Gastroesophageal sphincter (tissue), 4 donors: ENCODE results near the gene ANKHD1. TPM values are rescaled to one million over a fixed set of nuclear protein-coding genes. Genes with fewer than 3 reads are reported as not detected.
A peak's percentile ranks its signal among the peaks of the same experiment; 100 is the strongest.

Experiments
- ATAC-seq: fragments of 150-250 bp; one replicate; pipeline ENCODE4 v1.9.1; 2016; ENCODE audit warnings: mild to moderate bottlenecking, moderate library complexity
- H3K27ac ChIP-seq, 4 donors: fragments of 200-600 bp; sonication (generic) in 3 of 4; 1 replicate in 3 of 4; 2 replicates in 1 of 4; pipeline ENCODE4 v1.5.1; 2016 to 2019
- H3K27me3 ChIP-seq: fragments of 200-600 bp; sonication (generic); one replicate; pipeline ENCODE4 v1.5.1; 2019
- H3K36me3 ChIP-seq, 2 donors: fragments of 200-600 bp; sonication (generic); one replicate each; pipeline ENCODE4 v1.5.1; 2019; ENCODE audit warnings: control low read depth in 1 of 2
- H3K4me1 ChIP-seq, 3 donors: fragments of 200-600 bp; sonication (generic); 1 replicate in 2 of 3; 2 replicates in 1 of 3; pipeline ENCODE4 v1.5.1; 2016 to 2019; ENCODE audit warnings: control low read depth in 2 of 3
- H3K4me3 ChIP-seq, 2 donors: fragments of 200-600 bp; sonication (generic); one replicate each; pipeline ENCODE4 v1.5.1; 2019; ENCODE audit warnings: mild to moderate bottlenecking in 1 of 2, moderate library complexity in 1 of 2
- H3K9me3 ChIP-seq, 3 donors: fragments of 200-600 bp; sonication (generic); one replicate each; pipeline ENCODE4 v1.5.1; 2017 to 2019; ENCODE audit warnings: control low read depth in 2 of 3
- CTCF ChIP-seq, 4 experiments: fragments of 200-600 bp in 2 of 4; fragments of 450-650 bp in 2 of 4; sonication (generic) in 1 of 4; IDR thresholded peaks; one replicate each; pipeline ENCODE4 v1.5.1; 2017 to 2019; ENCODE audit warnings: antibody characterized with exemption in 4 of 4, mild to moderate bottlenecking in 2 of 4, moderate library complexity in 2 of 4
- EP300 ChIP-seq: sonication (generic); formaldehyde crosslinking; IDR thresholded peaks from one replicate; pipeline ENCODE4 v1.6.1; 2017; ENCODE audit warnings: antibody characterized with exemption, mild to moderate bottlenecking
- POLR2A ChIP-seq, 2 donors: fragments of 450-650 bp; IDR thresholded peaks; one replicate each; pipeline ENCODE4 v1.6.1; 2017; ENCODE audit warnings: antibody characterized with exemption in 2 of 2, mild to moderate bottlenecking in 2 of 2, moderate library complexity in 1 of 2
- POLR2AphosphoS5 ChIP-seq: sonication (generic); formaldehyde crosslinking; IDR thresholded peaks from one replicate; pipeline ENCODE4 v1.6.1; 2017; ENCODE audit warnings: antibody characterized with exemption
- WGBS, 2 donors: methylation state at CpG; one replicate each; pipeline ENCODE4 v1.1.5; 2018; ENCODE audit warnings: low coverage in 1 of 2; 5-methylcytosine and 5-hydroxymethylcytosine counted together
- total RNA-seq, 4 donors: library from RNA; depleted of rRNA; stranded (reverse); fragments of >200 nt; gene quantifications; one replicate each; pipeline ENCODE4 v1.1.0, GENCODE V29; 2016

The ANKHD1 gene
- total RNA-seq, 4 donors from 2014 or later, result 52.7 to 156 (median 84.5) TPM

GRCh38 chr5:140547508-140548299 is 146.1 kb downstream of the ANKHD1 start, which contains the start of gene EIF4EBP3:
Gene EIF4EBP3, plus strand, starts transcription at chr5:140547662. Its CDS starts 76 bp downstream, at chr5:140547738.
- TF ChIP-seq POLR2A (IDR thresholded peaks at IDR 0.05), result peak; percentile 71
- no peak for TF ChIP-seq EP300
- TF ChIP-seq CTCF (IDR thresholded peaks at IDR 0.05), result peak; percentile 58 to 95 (median 76)
- peak; percentile 92 for TF ChIP-seq POLR2AphosphoS5
- H3K9me3 ChIP-seq, result no peaks in the 10 kb centered on the region
- peaks cover 0 to 57% of the 10 kb centered on the region in 2 donors for H3K36me3 ChIP-seq
- H3K4me3 ChIP-seq, result peak within 1 kb of the TSS; percentile 49 to 61
- ATAC-seq, result peak; percentile 97
- no peaks in the 10 kb centered on the region for H3K27me3 ChIP-seq
- H3K4me1 ChIP-seq, result peaks cover 9 to 45% (median 30%) of the 10 kb centered on the region in 3 donors
- 0% methylated on average over 3 to 5 of the region's 52 CpGs for WGBS, 2 donors
- peak within 1 kb of the TSS; percentile 91 to 99 (median 95) for H3K27ac ChIP-seq

GRCh38 chr5:140548300-140548688 is 146.7 kb downstream of the ANKHD1 start:
- no peaks in the 10 kb centered on the region for H3K9me3 ChIP-seq
- peak overlapping the region; percentile 49 to 61 for H3K4me3 ChIP-seq
- 0% methylated on average over 1 of the region's 5 CpGs; no CpG with 5 or more reads in 1 of the 2 donors for WGBS, 2 donors
- peaks cover 9 to 45% (median 30%) of the 10 kb centered on the region in 3 donors for H3K4me1 ChIP-seq
- ATAC-seq, result no peak
- TF ChIP-seq CTCF (IDR thresholded peaks at IDR 0.05) (no peak), POLR2AphosphoS5 (no peak), POLR2A (IDR thresholded peaks at IDR 0.05) (no peak), EP300 (no peak)
- H3K27ac ChIP-seq, result peak overlapping the region; percentile 91 to 99 (median 95)
- peaks cover 0 to 51% of the 10 kb centered on the region in 2 donors for H3K36me3 ChIP-seq
- no peaks in the 10 kb centered on the region for H3K27me3 ChIP-seq

GRCh38 chr5:140548791-140549190 is 147.2 kb downstream of the ANKHD1 start:
- H3K4me3 ChIP-seq, result peak overlapping the region in 1 of 2 donors; percentile 61
- 71 to 90% methylated on average over 2 to 5 of the region's 7 CpGs for WGBS, 2 donors
- TF ChIP-seq POLR2A (IDR thresholded peaks at IDR 0.05) (no peak), CTCF (IDR thresholded peaks at IDR 0.05) (no peak), POLR2AphosphoS5 (no peak), EP300 (no peak)

GRCh38 chr5:140549237-140550144 is 147.9 kb downstream of the ANKHD1 start:
- no peak for TF ChIP-seq CTCF (IDR thresholded peaks at IDR 0.05)
- peak; percentile 92 for TF ChIP-seq POLR2AphosphoS5
- 33 to 60% methylated on average over 1 of the region's 3 CpGs for WGBS, 2 donors
- Histone ChIP-seq H3K4me1 (peaks cover 9 to 50% (median 30%) of the 10 kb centered on the region in 3 donors), H3K4me3 (no peak overlapping the region), H3K27me3 (no peaks in the 10 kb centered on the region), H3K9me3 (no peaks in the 10 kb centered on the region), H3K27ac (peak overlapping the region; percentile 91 to 99 (median 95)), H3K36me3 (peaks cover 0 to 39% of the 10 kb centered on the region in 2 donors)
- peak; percentile 16 for ATAC-seq

More at GRCh38 chr5:140548791-140549190, 147.2 kb downstream of the ANKHD1 start:
- Histone ChIP-seq H3K4me1 (peaks cover 9 to 45% (median 30%) of the 10 kb centered on the region in 3 donors), H3K36me3 (peaks cover 0 to 46% of the 10 kb centered on the region in 2 donors), H3K27me3 (no peaks in the 10 kb centered on the region), H3K9me3 (no peaks in the 10 kb centered on the region), H3K27ac (peak overlapping the region; percentile 91 to 99 (median 95))
- no peak for ATAC-seq
